Colonic mucosa (tissue), 4 donors: Measurements from ENCODE around the gene PLXNA4. TPM values are rescaled to one million over a fixed set of nuclear protein-coding genes. Genes with fewer than 3 reads are reported as not detected.

Experiments
- DNase-seq: peaks from one replicate; pipeline ENCODE4 v3.0.0-alpha.2; 2020
- H3K27ac ChIP-seq: fragments of 200-600 bp; one replicate; pipeline ENCODE4 v1.8.0; 2021
- H3K27me3 ChIP-seq: fragments of 200-600 bp; one replicate; pipeline ENCODE4 v1.8.0; 2021
- H3K36me3 ChIP-seq: fragments of 200-600 bp; one replicate; pipeline ENCODE4 v1.8.0; 2021
- H3K4me1 ChIP-seq: fragments of 200-600 bp; one replicate; pipeline ENCODE4 v1.8.0; 2021; ENCODE audit warnings: mild to moderate bottlenecking
- H3K4me3 ChIP-seq: fragments of 200-600 bp; one replicate; pipeline ENCODE4 v1.8.0; 2021
- H3K9ac ChIP-seq, 2 donors: one replicate each; pipeline ENCODE4 v1.7.0; 2013; ENCODE audit warnings: control low read depth in 2 of 2, low read depth in 2 of 2, low read length in 2 of 2
- H3K9me3 ChIP-seq: fragments of 200-600 bp; one replicate; pipeline ENCODE4 v1.8.0; 2021
- intact Hi-C: fragments of 100-400 bp; cut with DNase I; formaldehyde crosslinking; loops from one replicate; pipeline ENCODE4 v1.14.1; 2022
- total RNA-seq, 2 donors: library from RNA; stranded (reverse); fragmentation: NEBNext Ultra II Directional in 1 of 2; extraction: Animal tissue kit (Norgen Biotek cat#: 25700) in 1 of 2; gene quantifications; one replicate each; pipeline ENCODE4 v1.2.1, GENCODE V29; 2021
- TF ChIP-seq, protein P1 (sequence below): fragments of 200-600 bp; IDR thresholded peaks from one replicate; pipeline ENCODE4 v1.8.0; 2022; ENCODE audit warnings: antibody characterized with exemption, mild to moderate bottlenecking
- donor health status: healthy.
- donor health status: DM: no; HTN: no; CAD: no.
- donor health status: DM: no; HTN: no; CAD: no.

The PLXNA4 gene
- total RNA-seq, 2 donors from 2014 or later, result 0.15 to 0.77 TPM

DNA sequence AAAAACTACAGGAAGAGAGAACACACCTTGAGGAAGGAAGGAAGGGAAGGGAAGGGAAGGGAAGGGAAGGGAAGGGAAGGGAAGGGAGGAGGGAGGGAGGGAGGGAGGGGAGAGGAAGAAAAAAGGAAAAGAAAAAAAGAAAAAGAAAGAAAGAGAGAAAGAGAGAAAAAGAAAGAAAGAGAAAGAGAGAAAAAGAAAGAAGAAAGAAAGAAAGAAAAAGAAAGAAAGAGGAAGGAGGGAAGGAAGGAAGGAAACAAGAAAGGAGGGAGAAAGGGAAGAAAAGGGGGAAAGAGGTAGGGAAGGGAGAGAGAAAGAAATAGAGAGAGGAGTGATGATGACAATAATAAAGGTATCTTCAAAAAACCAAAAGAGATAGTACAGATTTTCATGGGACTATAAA, 12.3 kb upstream of the PLXNA4 start:
- no peak overlapping the region for H3K9ac ChIP-seq
- no peaks in the 10 kb centered on the region for H3K27me3 ChIP-seq
- H3K4me1 ChIP-seq, result no peaks in the 10 kb centered on the region
- TF ChIP-seq, protein P1, sequence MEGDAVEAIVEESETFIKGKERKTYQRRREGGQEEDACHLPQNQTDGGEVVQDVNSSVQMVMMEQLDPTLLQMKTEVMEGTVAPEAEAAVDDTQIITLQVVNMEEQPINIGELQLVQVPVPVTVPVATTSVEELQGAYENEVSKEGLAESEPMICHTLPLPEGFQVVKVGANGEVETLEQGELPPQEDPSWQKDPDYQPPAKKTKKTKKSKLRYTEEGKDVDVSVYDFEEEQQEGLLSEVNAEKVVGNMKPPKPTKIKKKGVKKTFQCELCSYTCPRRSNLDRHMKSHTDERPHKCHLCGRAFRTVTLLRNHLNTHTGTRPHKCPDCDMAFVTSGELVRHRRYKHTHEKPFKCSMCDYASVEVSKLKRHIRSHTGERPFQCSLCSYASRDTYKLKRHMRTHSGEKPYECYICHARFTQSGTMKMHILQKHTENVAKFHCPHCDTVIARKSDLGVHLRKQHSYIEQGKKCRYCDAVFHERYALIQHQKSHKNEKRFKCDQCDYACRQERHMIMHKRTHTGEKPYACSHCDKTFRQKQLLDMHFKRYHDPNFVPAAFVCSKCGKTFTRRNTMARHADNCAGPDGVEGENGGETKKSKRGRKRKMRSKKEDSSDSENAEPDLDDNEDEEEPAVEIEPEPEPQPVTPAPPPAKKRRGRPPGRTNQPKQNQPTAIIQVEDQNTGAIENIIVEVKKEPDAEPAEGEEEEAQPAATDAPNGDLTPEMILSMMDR, result no peak
- intact Hi-C loops, result no loop called here
- no peak overlapping the region for H3K27ac ChIP-seq
- H3K4me3 ChIP-seq, result no peak overlapping the region
- no peak for DNase-seq
- H3K36me3 ChIP-seq, result no peaks in the 10 kb centered on the region
- H3K9me3 ChIP-seq, result no peaks in the 10 kb centered on the region

GRCh38 chr7:132584796-132585494, 8.7 kb upstream of the PLXNA4 start:
- Histone ChIP-seq H3K9me3 (no peaks in the 10 kb centered on the region), H3K36me3 (no peaks in the 10 kb centered on the region), H3K27ac (no peak overlapping the region), H3K4me1 (no peaks in the 10 kb centered on the region), H3K4me3 (no peak overlapping the region), H3K9ac (no peak overlapping the region), H3K27me3 (no peaks in the 10 kb centered on the region)
- intact Hi-C loops, result loop anchor here (5.0 kb wide), 3 partner anchors 643 to 898 kb away; no protein-coding TSS in a partner anchor
- TF ChIP-seq, protein P1, result no peak
- DNase-seq, result no peak

GRCh38 chr7:132581431-132581830, 5.2 kb upstream of the PLXNA4 start:
- TF ChIP-seq, protein P1, result no peak
- H3K4me3 ChIP-seq, result no peak overlapping the region
- H3K9me3 ChIP-seq, result no peaks in the 10 kb centered on the region
- H3K9ac ChIP-seq, result no peak overlapping the region
- no peak overlapping the region for H3K27ac ChIP-seq
- no peak for DNase-seq
- intact Hi-C loops, result loop anchor here (2.0 to 5.0 kb wide), 4 partner anchors 263 to 894 kb away; no protein-coding TSS in a partner anchor
- H3K4me1 ChIP-seq, result no peaks in the 10 kb centered on the region
- H3K36me3 ChIP-seq, result no peaks in the 10 kb centered on the region
- peaks cover 12% of the 10 kb centered on the region for H3K27me3 ChIP-seq

DNA sequence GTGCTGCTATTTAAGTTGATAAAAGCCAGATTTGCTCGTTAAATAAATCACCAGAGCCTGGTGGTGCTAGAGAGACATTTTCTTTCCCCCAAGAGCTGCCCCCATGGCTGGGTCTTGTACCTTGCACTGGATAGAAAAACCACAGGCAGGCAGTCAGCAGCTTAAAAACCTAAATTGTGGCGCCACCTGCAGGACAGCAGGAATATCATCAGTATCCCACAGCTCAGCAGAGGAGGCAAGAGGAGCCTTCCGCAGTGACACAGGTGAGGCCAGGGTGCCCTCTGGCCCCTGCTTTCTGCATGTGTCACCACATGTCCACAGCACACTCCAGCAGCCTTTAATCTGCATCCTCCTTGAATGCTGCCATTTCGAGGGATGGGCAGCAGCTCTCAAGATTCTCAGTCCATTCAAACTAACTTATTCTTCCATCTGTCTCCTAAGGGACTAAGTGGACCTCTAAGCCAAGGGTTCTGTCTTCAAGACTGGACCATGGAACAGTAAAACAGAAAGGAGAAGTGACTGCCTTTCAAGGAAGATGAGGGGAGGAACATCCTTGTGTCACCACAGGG, 4.5 kb upstream of the PLXNA4 start:
- Histone ChIP-seq H3K27ac (no peak overlapping the region), H3K27me3 (peaks cover 19% of the 10 kb centered on the region), H3K9me3 (no peaks in the 10 kb centered on the region), H3K4me1 (no peaks in the 10 kb centered on the region), H3K36me3 (no peaks in the 10 kb centered on the region), H3K4me3 (no peak overlapping the region), H3K9ac (no peak overlapping the region)
- TF ChIP-seq, protein P1, result peak; percentile 77
- DNase-seq, result peak; percentile 72
- intact Hi-C loops, result loop anchor here (2.0 to 5.0 kb wide), 4 partner anchors 262 to 894 kb away; no protein-coding TSS in a partner anchor

DNA sequence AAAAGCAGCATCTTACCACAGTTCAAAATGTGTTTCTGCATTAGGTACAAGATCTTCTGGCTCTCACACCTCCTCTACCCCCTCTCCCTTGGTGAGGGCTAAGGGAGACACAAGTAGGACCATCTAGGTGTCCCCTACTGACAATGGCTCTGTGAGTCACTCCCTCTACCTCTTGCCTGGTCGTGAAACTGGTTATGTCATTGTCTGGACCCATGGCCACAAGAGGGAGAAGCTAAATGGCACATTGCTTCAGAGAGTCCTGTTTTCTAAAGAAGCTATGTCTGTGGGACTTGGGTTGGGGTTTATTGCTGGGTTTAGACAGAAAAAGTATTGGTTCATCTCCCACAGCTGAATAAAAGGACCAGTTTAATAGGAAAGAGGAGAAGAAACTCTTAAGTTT, 4.0 kb upstream of the PLXNA4 start:
- Histone ChIP-seq H3K27me3 (peaks cover 24% of the 10 kb centered on the region), H3K36me3 (no peaks in the 10 kb centered on the region), H3K4me3 (no peak overlapping the region), H3K9me3 (no peaks in the 10 kb centered on the region), H3K9ac (no peak overlapping the region), H3K27ac (no peak overlapping the region), H3K4me1 (no peaks in the 10 kb centered on the region)
- no peak for DNase-seq
- intact Hi-C loops, result loop anchor here (2.0 to 5.0 kb wide), 4 partner anchors 261 to 893 kb away; no protein-coding TSS in a partner anchor
- TF ChIP-seq, protein P1, result no peak
